ENCODE results near the gene TIAL1. TPM values are rescaled to one million over a fixed set of nuclear protein-coding genes. Genes with fewer than 3 reads are reported as not detected.
"Not testable (repeated sequence)": the region's sequence is repeated elsewhere in the genome, so short reads cannot be mapped to it uniquely, and the experiment has no call there.

The TIAL1 gene
- total RNA-seq, 2 experiments from 2014 or later: 184 to 192 TPM

- H3K4me3 Mint-ChIP-seq: no peak overlapping the region
- no peaks in the 10 kb centered on the region for H3K9me3 Mint-ChIP-seq
- CTCF ChIA-PET: interaction anchor here (1.1 kb wide), 1 partner anchor 27 kb away, joined by 3 read pairs; no protein-coding TSS in a partner anchor
- H3K27ac Mint-ChIP-seq: peak overlapping the region; percentile 86
- DNase-seq: peak; percentile 42
- peaks cover 45% of the 10 kb centered on the region for H3K36me3 Mint-ChIP-seq (ENCODE audit: low read depth)
- H3K4me1 Mint-ChIP-seq (ENCODE audit: low read depth): peaks cover 23% of the 10 kb centered on the region
- H3K27me3 Mint-ChIP-seq (ENCODE audit: low read depth): no peaks in the 10 kb centered on the region
- intact Hi-C loops (cut with micrococcal nuclease): loop anchor here (2.0 kb wide), 1 partner anchor 21 kb away; the partner anchor contains the start of gene TIAL1
These were observed 21.3 kb downstream of the TIAL1 start for GRCh38 chr10:119575506-119575905.

DNA sequence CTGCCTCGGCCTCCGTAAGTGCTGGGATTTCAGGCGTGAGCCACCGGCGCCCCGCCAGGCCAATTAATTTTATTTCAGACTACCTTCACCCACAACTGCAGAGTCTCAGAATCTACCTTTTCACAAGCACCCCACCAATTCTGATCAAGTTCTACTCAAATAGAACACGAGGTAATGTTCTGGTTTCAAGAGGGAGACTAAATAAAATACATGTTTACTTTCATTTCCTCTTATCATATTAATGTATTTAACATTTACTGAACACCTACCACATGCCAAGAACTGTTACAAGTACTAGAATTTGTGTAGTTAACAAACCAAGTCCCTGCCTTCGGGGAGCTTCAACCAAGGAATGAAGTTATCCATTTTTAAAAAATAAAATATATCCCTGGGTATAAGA, 28.8 kb downstream of the TIAL1 start:
- peaks cover 6% of the 10 kb centered on the region for H3K36me3 Mint-ChIP-seq (ENCODE audit: low read depth)
- DNase-seq: no peak
- H3K27me3 Mint-ChIP-seq (ENCODE audit: low read depth): no peaks in the 10 kb centered on the region
- H3K9me3 Mint-ChIP-seq: no peaks in the 10 kb centered on the region
- intact Hi-C loops (cut with micrococcal nuclease): no loop called here
- no peaks in the 10 kb centered on the region for H3K4me1 Mint-ChIP-seq (ENCODE audit: low read depth)
- no peak overlapping the region for H3K27ac Mint-ChIP-seq
- CTCF ChIA-PET: no interaction called here
- no peak overlapping the region for H3K4me3 Mint-ChIP-seq

GRCh38 chr10:119562097-119562496, 34.7 kb downstream of the TIAL1 start:
- H3K4me1 Mint-ChIP-seq (ENCODE audit: low read depth): no peaks in the 10 kb centered on the region
- H3K27ac Mint-ChIP-seq: no peak overlapping the region
- H3K36me3 Mint-ChIP-seq (ENCODE audit: low read depth): no peaks in the 10 kb centered on the region
- CTCF ChIA-PET: interaction anchor here (1.0 kb wide), 1 partner anchor 46 kb away, joined by 3 read pairs; no protein-coding TSS in a partner anchor
- H3K4me3 Mint-ChIP-seq: no peak overlapping the region
- H3K9me3 Mint-ChIP-seq: no peaks in the 10 kb centered on the region
- no peak for DNase-seq
- no peaks in the 10 kb centered on the region for H3K27me3 Mint-ChIP-seq (ENCODE audit: low read depth)
- intact Hi-C loops (cut with micrococcal nuclease): no loop called here

GRCh38 chr10:119559511-119559910, 37.3 kb downstream of the TIAL1 start:
- DNase-seq; H3K4me1 Mint-ChIP-seq (ENCODE audit: low read depth); CTCF ChIA-PET; H3K27me3 Mint-ChIP-seq (ENCODE audit: low read depth); H3K27ac Mint-ChIP-seq; H3K9me3 Mint-ChIP-seq; intact Hi-C loops (cut with micrococcal nuclease); H3K36me3 Mint-ChIP-seq (ENCODE audit: low read depth); H3K4me3 Mint-ChIP-seq: not testable (repeated sequence)

DNA sequence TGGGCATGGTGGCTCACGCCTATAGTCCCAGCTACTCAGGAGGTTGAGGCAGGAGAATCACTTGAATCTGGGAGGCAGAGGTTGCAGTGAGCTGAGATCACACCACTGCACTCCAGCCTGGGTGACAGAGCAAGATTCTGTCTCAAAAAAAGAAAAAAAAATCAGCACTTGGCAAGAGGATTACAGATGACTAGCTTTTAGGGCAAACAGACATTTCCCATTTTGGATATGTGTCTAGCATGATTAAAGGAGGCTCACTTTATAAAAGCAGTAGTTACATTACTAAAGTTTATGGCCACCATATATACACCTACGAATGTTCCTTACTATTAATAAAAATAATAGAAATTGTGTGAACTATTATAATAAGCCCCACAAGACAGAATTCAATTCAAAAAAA, 40.7 kb downstream of the TIAL1 start:
- H3K36me3 Mint-ChIP-seq (ENCODE audit: low read depth); intact Hi-C loops (cut with micrococcal nuclease); H3K27ac Mint-ChIP-seq; H3K4me3 Mint-ChIP-seq; H3K27me3 Mint-ChIP-seq (ENCODE audit: low read depth); H3K4me1 Mint-ChIP-seq (ENCODE audit: low read depth); CTCF ChIA-PET; H3K9me3 Mint-ChIP-seq; DNase-seq: not testable (repeated sequence)

DNA sequence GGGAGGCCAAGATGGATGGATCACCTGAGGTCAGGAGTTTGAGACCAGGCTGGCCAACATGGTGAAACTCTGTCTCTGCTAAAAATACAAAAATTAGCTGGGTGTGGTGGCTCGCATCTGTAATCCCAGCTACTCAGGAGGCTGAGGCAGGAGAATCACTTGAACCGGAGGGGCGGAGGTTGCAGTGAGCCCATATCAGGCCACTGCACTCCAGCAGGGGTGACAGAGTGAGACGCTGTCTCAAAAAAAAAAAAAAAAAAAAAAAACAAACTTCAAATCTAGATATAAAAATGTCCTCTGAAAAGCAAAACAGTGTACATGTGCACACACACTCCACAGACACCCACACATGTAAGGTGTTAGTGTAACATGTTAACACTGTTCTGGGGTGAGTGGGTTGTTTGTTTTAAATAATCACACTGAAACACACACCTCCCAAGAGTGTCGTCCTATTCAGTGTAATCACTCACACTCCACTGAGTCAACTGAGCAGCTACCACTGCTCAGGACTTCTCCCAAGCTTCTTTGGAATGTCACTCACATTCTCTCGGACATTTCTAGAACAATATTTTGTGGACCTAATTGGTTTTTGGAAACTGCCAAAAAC, 41.5 kb downstream of the TIAL1 start:
- intact Hi-C loops (cut with micrococcal nuclease): no loop called here
- DNase-seq: no peak
- Mint-ChIP-seq H3K4me1 (ENCODE audit: low read depth) (no peaks in the 10 kb centered on the region), H3K27ac (no peak overlapping the region), H3K9me3 (no peaks in the 10 kb centered on the region), H3K36me3 (ENCODE audit: low read depth) (no peaks in the 10 kb centered on the region), H3K27me3 (ENCODE audit: low read depth) (no peaks in the 10 kb centered on the region), H3K4me3 (no peak overlapping the region)
- CTCF ChIA-PET: no interaction called here

DNA sequence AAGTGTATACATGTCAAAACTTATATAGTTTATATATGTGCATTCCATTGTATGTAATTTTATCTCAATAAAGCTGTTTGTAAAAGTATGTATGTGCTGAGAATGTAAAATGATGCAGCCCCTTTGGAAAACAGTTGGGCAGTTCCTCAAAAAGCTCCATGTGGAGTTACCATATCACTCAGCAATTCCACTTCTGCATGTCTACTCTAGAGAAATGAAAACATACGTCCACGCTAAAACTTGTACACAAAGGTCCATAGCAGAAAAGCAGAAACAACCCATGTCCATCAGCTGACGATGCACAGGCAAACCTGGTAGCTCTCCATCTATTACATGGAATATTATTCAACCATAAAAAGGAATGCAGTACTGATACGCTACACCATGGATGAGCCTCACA, 45.9 kb downstream of the TIAL1 start:
- Mint-ChIP-seq H3K4me3 (no peak overlapping the region), H3K9me3 (no peaks in the 10 kb centered on the region), H3K27ac (no peak overlapping the region), H3K27me3 (ENCODE audit: low read depth) (no peaks in the 10 kb centered on the region), H3K4me1 (ENCODE audit: low read depth) (no peaks in the 10 kb centered on the region), H3K36me3 (ENCODE audit: low read depth) (no peaks in the 10 kb centered on the region)
- no peak for DNase-seq
- CTCF ChIA-PET: interaction anchor here (0.8 to 1.0 kb wide), 2 partner anchors 24 to 333 kb away, joined by 3 read pairs; no protein-coding TSS in a partner anchor
- intact Hi-C loops (cut with micrococcal nuclease): no loop called here

GRCh38 chr10:119549247-119549999, 47.3 kb downstream of the TIAL1 start:
- CTCF ChIA-PET: interaction anchor here (0.6 to 1.6 kb wide), 4 partner anchors 53 to 346 kb away, joined by 3 to 5 read pairs (median 4); no protein-coding TSS in a partner anchor
- Mint-ChIP-seq H3K4me3 (no peak overlapping the region), H3K9me3 (no peaks in the 10 kb centered on the region), H3K36me3 (ENCODE audit: low read depth) (no peaks in the 10 kb centered on the region), H3K27me3 (ENCODE audit: low read depth) (no peaks in the 10 kb centered on the region), H3K27ac (no peak overlapping the region), H3K4me1 (ENCODE audit: low read depth) (no peaks in the 10 kb centered on the region)
- DNase-seq: no peak
- intact Hi-C loops (cut with micrococcal nuclease): no loop called here

DNA sequence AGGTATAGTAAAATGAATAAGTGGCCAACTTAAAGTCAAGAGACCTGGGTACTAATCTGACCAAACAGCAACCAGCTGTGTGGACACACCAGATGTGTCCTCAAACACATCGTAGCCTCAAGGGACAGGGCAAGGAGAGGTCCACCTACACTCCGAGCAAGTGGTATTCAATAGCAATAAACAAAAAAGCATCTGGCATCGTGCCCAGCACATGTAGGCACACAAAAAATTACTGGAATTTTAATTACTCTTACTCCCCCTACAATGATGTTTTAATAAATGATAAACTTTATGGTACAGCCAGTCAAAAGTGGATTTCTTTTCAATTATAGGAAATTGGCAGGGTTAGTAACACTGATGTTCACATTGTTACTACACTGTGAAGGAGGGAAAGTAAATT, 50.8 kb downstream of the TIAL1 start:
- intact Hi-C loops (cut with micrococcal nuclease): no loop called here
- Mint-ChIP-seq H3K9me3 (no peaks in the 10 kb centered on the region), H3K4me1 (ENCODE audit: low read depth) (peaks cover 3% of the 10 kb centered on the region), H3K27ac (no peak overlapping the region), H3K4me3 (no peak overlapping the region), H3K27me3 (ENCODE audit: low read depth) (no peaks in the 10 kb centered on the region), H3K36me3 (ENCODE audit: low read depth) (peaks cover 4% of the 10 kb centered on the region)
- no peak for DNase-seq
- CTCF ChIA-PET: interaction anchor here (1.3 kb wide), 1 partner anchor 101 kb away, joined by 3 read pairs; no protein-coding TSS in a partner anchor

DNA sequence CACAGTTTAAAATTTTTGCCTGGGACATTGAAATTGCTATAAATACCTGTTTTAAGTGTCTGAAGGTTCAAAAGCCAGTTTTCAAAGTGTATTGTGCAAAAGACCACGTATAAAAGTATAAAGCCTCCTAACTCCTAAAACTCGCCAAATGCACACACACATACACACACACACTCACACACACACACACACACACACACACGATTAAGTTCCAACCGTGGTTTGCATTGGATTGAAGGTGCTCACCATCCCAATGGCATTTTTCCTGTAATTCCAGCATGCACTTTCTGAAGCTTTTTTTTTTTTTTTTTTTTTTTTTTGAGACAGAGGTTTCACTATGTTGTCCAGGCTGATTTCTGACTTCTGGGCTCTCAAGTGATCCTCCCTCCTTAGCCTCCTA, 51.5 kb downstream of the TIAL1 start:
- H3K4me3 Mint-ChIP-seq: no peak overlapping the region
- intact Hi-C loops (cut with micrococcal nuclease): no loop called here
- no peaks in the 10 kb centered on the region for H3K9me3 Mint-ChIP-seq
- peaks cover 5% of the 10 kb centered on the region for H3K36me3 Mint-ChIP-seq (ENCODE audit: low read depth)
- H3K27me3 Mint-ChIP-seq (ENCODE audit: low read depth): no peaks in the 10 kb centered on the region
- no peak for DNase-seq
- no peak overlapping the region for H3K27ac Mint-ChIP-seq
- H3K4me1 Mint-ChIP-seq (ENCODE audit: low read depth): peaks cover 6% of the 10 kb centered on the region
- CTCF ChIA-PET: interaction anchor here (0.8 to 0.9 kb wide), 2 partner anchors 57 to 100 kb away, joined by 3 read pairs; no protein-coding TSS in a partner anchor

- intact Hi-C loops (cut with micrococcal nuclease): loop anchor here (1.0 to 5.0 kb wide), 8 partner anchors 66 to 463 kb away; partner anchors contain the start of genes BAG3, EIF3A, GRK5 and INPP5F
- H3K36me3 Mint-ChIP-seq (ENCODE audit: low read depth): peaks cover 7% of the 10 kb centered on the region
- no peaks in the 10 kb centered on the region for H3K9me3 Mint-ChIP-seq
- no peak for DNase-seq
- H3K27me3 Mint-ChIP-seq (ENCODE audit: low read depth): no peaks in the 10 kb centered on the region
- H3K4me1 Mint-ChIP-seq (ENCODE audit: low read depth): peaks cover 17% of the 10 kb centered on the region
- CTCF ChIA-PET: interaction anchor here (0.6 to 4.2 kb wide), 11 partner anchors 11 to 345 kb away, joined by 3 to 30 read pairs (median 4); no protein-coding TSS in a partner anchor
- H3K27ac Mint-ChIP-seq: peak overlapping the region; percentile 88
- H3K4me3 Mint-ChIP-seq: peak overlapping the region; percentile 84
These were observed 52.7 kb downstream of the TIAL1 start for GRCh38 chr10:119543814-119544642.

All from activated naive CD4-positive, alpha-beta T cell treated with anti-CD3 and anti-CD28 coated beads for 36 hours (primary cell).